NOMO-1 treated with dmso at 0.1 percent for 144 hours (cell line): Measurements from ENCODE around the gene LAMTOR3.

Experiments
- DNase-seq: peaks from one replicate; lab custom pipeline; 2025; ENCODE audit not compliant: unreplicated experiment; lab: John Stamatoyannopoulos, UW

Gene LAMTOR3

GRCh38 chr4:99863804-99864203 is 30.4 kb downstream of the LAMTOR3 start:
- no peak for DNase-seq

DNA sequence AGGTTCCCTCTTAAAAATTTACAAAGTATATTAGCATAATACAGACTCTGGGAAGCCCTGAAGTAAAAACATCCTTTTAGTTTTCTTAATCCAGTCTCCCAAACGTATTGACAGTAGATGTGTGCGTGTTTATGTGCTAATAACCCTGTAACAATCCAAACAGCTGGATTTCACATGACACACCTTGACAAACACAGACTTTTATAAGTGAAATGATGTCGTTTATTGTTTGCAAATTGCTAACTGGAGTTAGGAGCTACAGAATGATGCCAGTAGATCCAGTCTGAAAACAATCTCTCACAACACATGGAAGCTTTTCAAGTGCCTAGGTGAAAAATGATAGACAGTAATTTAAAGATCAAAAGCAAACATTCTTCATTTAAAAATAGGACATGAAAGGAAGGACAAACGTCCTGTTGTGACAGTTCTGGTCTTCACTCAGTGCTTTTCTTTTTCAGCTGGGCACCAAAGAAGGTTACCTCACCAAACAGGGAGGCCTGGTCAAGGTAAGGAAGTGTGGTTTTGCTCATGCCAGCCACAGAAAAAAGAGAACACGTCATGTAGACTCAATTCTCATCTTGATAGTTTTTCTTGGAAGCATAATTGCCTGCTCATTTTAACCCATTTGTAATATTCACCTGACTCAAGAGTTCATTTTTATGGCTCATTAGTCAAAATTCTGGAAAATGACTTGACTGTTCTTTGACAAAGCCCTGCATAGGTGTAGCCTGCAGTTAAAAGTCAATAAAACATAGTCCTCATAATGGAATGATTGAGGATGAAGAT is 32.9 kb downstream of the LAMTOR3 start:
- DNase-seq, result peak; percentile 12

DNA sequence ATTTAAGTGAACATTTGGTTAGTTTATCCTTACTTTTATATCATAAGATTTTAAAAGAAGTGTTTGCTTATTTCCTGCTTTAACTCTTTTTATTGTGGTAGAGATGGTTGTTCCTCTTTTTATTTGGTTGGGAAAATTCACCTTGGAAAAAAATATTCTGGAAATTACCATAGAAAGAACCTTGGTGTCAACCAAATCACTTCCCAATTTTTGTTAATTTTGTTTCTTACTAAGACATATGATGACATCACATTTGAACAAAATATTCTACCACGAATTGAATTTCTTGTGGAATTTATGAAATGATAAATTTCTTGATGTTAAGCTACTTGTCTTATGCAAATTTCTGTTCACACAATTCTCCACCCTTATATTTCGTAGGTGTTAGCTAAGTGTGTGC is 33.7 kb downstream of the LAMTOR3 start:
- DNase-seq, result no peak

DNA sequence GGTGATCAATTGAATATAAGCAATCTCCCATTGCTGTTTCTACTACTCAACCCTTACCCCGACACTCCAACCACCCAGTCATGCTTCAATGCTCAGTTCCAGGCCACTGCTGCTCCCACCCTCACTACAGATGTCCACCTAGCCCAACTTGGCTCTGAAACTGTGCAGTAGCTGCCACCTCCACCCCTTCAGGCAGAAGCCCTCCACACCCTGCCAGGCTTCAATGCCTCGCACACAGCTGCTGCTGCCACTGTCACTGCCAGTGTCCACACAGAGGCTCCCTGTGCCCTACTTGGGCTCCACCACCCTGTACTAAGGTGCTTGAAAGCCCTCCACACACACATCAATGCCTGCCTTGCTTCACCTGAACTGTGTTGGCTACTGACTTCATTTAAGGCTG is 34.6 kb downstream of the LAMTOR3 start:
- no peak for DNase-seq

- peak; percentile 70 for DNase-seq
Observed at GRCh38 chr4:99857307-99857706, 36.9 kb downstream of the LAMTOR3 start.

DNA sequence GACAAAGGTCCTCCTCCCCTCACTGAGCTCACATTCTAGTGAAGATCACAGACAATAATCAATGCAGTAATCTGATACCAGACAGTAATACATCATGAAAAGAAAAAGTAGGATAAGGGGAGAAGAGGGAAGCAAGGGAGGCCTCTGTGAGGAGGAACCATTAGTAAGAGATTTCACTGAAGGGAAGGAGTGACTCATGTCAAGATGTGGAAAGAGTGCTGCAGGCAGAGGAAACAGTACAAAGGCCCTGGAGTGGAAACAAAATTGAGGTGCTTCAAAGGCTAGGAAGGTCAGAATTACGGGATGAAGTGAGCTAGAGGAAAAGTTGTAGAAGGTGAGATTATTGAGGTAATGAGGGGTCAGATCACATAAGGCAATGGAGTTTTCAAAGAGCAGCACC is 38.1 kb downstream of the LAMTOR3 start:
- peak; percentile 81 for DNase-seq

DNA sequence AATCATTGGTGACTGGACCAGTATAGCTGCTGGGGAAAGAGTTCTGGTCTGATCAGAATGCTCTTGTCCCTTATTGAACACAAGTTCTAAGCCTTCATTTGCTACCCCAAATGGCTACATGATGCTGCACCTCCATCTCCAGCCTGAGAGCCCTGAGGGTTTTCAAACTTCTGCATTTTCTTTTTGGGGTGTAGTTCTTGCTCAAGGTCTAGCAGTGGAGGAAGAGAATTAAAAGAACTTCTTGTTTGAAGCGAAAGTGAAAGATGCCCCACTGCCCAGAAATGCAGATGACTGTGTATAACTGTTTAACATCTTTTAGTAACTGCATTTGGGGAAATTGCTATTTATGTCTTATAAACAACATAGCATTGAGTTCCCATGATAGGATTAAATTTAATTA is 38.5 kb downstream of the LAMTOR3 start:
- DNase-seq, result peak; percentile 74

DNA sequence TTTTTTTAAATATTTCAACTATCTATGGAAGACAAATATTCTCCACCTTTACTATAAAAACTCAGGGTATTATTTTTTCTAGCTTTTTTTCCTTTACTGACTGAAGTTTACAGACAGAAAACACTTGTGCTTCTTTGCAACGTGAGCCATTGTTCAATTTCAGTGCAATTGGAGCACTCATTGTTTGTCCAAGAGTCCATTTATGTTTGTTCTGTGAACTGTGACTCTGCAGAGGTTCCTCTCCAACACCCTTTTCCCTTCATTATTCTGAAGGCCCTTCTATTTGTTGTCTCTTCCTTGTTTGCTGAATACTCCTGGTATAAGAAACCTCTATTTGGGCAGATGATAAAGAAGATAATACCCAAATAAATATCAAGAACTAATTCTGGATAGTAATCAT is 40.2 kb downstream of the LAMTOR3 start:
- DNase-seq, result no peak

- no peak for DNase-seq
Observed at GRCh38 chr4:99853190-99853589, 41.0 kb downstream of the LAMTOR3 start.

- no peak for DNase-seq
Observed at GRCh38 chr4:99852199-99852749, 42.0 kb downstream of the LAMTOR3 start.

DNA sequence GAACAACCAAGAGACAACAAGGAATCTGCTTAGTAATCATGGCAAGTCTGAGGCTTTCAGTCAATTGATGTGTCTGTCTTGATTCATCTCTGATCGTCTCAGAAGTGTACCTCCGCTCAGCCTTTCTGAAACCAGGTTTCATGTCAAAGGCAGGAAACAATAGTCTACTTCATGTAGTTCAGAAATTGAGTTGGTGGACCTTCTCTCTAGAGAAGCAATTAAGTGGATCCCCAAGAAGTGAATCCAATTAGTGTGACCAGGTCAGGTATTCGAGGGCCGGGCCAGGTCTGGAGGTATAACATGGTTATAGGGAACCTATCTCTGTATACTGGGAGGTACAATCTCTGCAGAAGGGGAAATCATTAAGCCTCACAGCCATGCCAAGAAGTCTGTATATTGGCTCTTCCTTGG is 45.6 kb downstream of the LAMTOR3 start:
- DNase-seq, result no peak

DNA sequence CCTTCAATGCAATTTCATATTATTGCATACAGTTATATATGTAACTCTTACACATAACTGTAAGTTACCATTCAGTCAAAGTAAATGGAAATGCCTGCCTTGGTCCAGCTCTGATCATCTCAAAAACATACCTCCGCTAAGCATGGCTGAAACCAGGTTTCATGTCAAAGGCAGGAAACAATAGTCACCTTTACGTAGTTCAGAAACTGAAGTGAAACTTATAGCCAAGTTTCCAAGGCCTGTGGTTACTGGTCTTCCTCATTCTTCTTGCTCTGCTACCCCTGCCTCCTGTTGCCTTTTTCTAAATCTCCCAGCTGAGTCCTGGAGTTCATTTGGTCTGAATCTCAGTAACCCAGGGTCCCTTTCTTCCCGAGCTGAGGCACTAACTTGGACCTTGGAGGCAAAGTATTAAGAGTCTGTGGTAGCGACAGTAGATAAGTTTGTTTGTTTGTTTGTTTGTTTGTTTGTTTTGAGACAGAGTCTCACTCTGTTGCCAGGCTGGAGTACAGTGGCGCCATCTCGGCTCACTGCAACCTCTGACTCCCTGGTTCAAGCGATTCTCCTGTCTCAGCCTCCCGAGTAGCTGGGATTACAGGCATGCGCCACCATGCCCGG is 46.8 kb downstream of the LAMTOR3 start:
- peak; percentile 74 for DNase-seq

GRCh38 chr4:99846891-99847290 is 47.3 kb downstream of the LAMTOR3 start:
- no peak for DNase-seq

DNA sequence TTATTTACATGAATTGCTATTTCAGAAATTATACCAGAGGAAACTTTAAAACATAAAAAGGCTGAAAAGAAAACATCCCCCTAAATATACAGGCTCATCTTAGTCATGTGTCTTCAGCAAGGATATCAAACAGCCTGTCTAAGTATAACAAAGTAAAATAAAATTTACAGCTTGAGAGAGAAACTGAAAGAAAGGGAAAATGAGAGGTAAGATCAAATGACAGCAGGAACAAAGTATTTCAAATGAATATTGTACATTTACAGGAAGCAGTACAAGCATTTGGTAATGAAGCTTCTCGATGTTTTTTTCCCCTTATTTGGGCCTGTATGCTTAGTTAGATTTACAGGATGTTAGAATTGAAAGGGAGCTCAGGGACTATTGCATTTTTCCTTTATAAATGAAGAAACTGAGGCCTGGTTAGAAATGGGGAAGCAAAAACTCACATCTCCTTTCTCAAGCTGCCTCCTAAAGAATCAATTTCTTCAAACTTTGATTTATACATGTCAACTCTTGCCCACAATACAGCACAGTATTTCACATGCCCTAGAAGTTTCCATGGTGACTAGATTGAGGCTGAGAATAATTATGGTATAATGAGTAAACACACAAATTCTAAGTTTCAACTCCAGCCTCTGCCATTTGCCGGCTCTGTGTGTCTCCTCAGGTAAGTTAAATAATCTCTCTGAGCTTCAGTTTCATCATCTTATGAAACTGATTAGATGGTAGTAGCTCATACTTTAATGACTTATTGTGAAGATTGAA is 48.3 kb downstream of the LAMTOR3 start:
- DNase-seq, result peak; percentile 22

DNA sequence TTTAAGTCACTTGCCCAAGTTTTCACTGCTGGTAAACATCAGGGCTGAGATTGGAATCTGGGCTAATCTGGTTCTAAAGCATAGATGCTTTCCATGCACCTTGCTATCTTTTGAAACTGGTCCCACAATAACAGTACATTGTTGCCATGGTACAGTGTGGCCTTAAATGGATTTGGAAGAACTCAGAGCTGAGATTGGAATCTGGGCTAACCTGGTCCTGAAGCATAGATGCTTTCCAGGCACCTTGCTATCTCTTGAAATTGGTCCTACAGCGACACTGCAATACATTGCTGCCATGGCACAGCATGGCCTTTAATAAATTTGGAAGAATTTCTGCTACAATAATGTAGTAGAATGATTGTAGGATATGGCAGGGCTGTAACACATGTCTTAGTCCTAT is 49.0 kb downstream of the LAMTOR3 start:
- no peak for DNase-seq

- no peak for DNase-seq
Observed at GRCh38 chr4:99844048-99844447, 50.2 kb downstream of the LAMTOR3 start.

DNA sequence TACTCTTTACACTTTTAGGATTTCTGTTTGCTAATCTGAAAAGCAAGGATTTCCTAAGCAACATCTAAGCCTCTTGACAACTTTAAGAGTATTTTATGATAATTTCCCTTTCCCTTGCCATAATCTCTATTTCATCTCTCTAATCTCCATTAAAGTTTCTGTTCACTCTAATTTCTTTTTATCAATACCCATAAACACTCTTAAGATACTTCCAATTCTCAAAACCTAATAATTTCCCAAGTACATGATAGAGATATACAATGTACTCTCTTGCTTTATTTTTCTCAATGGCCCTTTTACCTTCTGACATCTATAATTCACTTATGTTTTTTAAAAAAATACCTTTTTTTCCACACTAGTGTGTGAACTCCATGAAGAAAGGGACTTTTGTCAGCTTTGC is 50.8 kb downstream of the LAMTOR3 start:
- DNase-seq, result no peak

DNA sequence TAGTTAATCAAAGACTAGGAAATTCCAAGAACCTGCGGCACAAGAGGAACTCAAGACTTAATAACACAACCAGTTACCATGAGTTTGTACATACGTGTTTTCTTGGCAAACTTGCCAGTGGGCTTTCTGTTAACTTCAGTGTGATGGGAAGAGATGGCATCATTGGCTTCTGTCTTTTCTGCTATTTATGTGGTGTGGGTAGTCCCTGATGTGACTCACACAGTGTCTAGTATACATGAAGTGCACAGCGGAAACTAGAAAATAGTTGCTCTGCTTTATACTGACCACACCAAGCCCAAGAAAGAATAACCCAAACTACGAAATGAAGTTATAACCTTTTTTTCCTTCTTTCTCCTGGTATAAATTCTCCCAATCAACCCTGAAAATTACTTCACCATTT is 53.1 kb downstream of the LAMTOR3 start:
- no peak for DNase-seq

DNA sequence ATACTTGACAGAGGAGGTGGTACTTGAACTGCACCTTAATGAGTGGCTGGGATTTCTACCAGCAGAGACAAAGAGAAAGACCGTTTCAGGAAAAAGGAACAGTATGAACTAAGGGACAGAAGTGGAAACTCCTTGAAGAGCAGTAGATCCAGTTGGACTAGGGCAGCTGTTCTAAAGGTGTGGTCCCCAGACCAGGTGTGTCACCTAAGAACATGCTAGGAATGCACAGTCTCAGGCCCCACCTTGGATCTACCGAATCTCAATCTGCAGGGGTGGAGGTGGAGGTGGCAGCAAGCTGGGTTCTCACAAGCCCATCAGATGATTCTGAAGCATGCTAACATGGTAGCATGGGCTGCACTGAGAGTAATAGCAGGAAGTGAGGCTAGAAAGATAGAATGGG is 55.3 kb downstream of the LAMTOR3 start:
- DNase-seq, result no peak

DNA sequence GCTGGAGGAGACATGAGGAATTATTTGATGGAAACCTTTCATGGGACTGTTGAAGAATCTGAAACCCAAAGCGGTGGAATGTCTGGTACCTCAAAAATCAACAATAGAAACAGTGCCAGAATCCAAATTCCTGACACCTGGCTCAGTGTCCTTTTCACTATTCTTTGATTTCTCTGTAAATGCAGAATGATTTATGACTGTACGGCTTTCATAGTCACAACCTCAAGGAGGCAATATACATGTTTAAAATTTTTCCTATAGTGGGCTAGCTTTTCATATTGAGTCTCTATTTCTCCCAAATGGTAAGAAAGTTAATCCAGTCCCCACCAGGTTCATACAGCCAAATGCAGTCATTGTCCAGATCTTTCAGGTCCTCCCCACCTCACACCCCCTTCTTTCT is 58.3 kb downstream of the LAMTOR3 start:
- DNase-seq, result no peak

DNA sequence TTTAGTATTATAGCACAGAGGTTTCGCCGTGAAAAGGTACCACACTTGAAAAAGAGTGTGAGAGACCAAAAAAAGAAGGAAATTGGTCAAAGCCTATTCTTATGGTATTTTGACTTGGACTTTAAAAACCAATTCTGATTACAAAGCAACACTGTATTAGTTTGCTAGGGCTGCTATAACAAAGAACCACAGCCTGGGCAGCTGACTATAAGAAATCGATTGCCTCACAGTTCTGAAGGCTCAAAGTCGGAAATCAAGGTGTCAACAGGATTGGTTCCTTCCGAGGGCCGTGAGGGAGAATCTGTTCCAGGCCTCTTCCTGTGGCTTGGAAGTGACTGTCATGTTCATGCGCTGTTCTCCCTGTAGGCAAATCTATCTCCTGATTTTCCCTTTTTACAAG is 59.7 kb downstream of the LAMTOR3 start:
- no peak for DNase-seq

GRCh38 chr4:99833756-99834155 is 60.5 kb downstream of the LAMTOR3 start:
- no peak for DNase-seq
